T-helper 2 cell treated with Interferon-gamma antibody and Interleukin-4, amounts not matched to agents 5 μg/mL and 100 μg/mL, for 36 hours (primary cell): Measurements from ENCODE around the gene CPEB4.

Experiments used
- DNase-seq: peaks from one replicate; pipeline ENCODE4 v3.0.0; 2021; ENCODE audit warnings: low spot score
- H3K27ac Mint-ChIP-seq: one replicate; pipeline ENCODE4 v1.8.0; 2021; ENCODE audit warnings: mild to moderate bottlenecking, mixed read lengths
- H3K27me3 Mint-ChIP-seq: one replicate; pipeline ENCODE4 v1.8.0; 2021; ENCODE audit warnings: low read depth, mixed read lengths
- H3K36me3 Mint-ChIP-seq: one replicate; pipeline ENCODE4 v1.8.0; 2021; ENCODE audit warnings: low read depth, mixed read lengths
- H3K4me1 Mint-ChIP-seq: one replicate; pipeline ENCODE4 v1.8.0; 2021; ENCODE audit warnings: low read depth, mixed read lengths
- H3K4me3 Mint-ChIP-seq: one replicate; pipeline ENCODE4 v1.8.0; 2022; ENCODE audit warnings: mild to moderate bottlenecking, moderate library complexity, mixed read lengths
- H3K9me3 Mint-ChIP-seq: one replicate; pipeline ENCODE4 v1.8.0; 2021; ENCODE audit warnings: mixed read lengths

Gene CPEB4

DNA sequence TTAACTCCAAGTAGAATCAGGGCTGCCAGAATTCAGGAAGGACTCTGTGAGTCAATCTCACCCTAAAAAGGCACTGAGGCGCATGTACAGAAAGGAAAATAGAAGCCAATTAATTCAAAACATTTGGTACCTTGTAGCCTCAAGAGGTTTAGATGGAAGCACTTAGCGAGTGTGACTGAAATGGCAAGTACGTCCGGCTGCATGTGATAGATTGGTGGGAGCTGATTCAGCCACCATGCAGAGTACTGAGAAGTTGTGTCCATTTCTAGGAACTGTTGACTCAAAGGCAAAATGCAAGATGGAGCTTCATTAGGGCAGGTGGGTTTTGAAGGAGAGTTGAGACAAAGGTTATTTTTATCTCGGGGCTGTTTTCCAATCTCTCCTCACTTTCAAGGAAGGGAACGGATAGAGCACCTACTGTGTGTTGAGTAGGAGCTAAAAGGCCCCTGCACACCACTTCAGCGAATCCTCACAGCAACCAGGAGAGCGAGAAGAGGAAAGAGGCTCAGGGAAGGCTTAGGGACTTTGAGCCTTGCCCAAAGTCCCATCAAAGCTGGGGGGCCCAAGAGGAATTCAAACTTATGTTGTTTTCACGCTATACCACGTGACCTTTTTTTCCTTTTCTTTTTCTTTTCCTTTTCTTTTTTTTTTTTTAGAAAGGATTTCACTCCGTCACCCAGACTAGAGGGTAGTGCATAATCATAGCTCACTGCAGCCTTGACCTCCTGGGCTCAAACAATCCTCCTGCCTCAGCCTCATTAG, 34.6 kb upstream of the CPEB4 start:
- H3K4me3 Mint-ChIP-seq, result no peak overlapping the region
- no peaks in the 10 kb centered on the region for H3K9me3 Mint-ChIP-seq
- H3K27ac Mint-ChIP-seq, result no peak overlapping the region
- peaks cover 2% of the 10 kb centered on the region for H3K27me3 Mint-ChIP-seq
- DNase-seq, result no peak
- peaks cover 4% of the 10 kb centered on the region for H3K4me1 Mint-ChIP-seq
- H3K36me3 Mint-ChIP-seq, result no peaks in the 10 kb centered on the region

GRCh38 chr5:173855162-173855994, 32.8 kb upstream of the CPEB4 start:
- no peaks in the 10 kb centered on the region for H3K36me3 Mint-ChIP-seq
- no peak overlapping the region for H3K4me3 Mint-ChIP-seq
- no peak for DNase-seq
- H3K9me3 Mint-ChIP-seq, result no peaks in the 10 kb centered on the region
- peaks cover 4% of the 10 kb centered on the region for H3K4me1 Mint-ChIP-seq
- peaks cover 5% of the 10 kb centered on the region for H3K27me3 Mint-ChIP-seq
- no peak overlapping the region for H3K27ac Mint-ChIP-seq

DNA sequence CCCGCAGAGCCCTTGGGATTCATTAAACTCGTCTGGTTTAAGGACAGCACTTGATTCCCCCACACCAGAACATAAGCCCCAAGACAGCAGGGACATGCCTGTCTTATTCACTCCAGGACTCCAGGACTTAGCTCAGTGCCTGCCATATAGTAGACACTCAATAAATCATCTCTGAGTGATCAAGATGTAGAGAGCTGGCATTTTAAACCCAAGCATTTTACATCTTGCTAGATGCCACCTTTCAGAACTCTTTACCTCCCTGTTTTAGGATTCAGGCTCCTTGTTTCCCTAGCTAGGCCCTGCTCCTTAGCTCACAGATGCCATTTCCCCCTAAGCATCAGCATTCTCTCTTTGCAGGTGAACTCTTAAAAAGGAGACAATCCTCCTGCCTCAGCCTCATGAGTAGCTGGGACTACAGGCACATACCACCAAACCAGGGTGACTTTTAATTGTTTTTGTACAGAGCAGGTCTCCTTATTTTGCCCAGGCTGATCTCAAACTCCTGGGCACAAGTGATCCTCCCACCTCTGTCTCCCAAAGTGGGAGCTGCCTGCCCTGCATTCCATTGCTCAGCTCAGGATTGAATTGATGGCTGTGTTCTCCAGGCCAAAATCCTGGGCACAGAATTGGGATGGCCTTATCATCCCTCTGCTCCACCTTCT, 32.0 kb upstream of the CPEB4 start:
- no peak overlapping the region for H3K27ac Mint-ChIP-seq
- peaks cover 4% of the 10 kb centered on the region for H3K4me1 Mint-ChIP-seq
- H3K9me3 Mint-ChIP-seq, result no peaks in the 10 kb centered on the region
- no peaks in the 10 kb centered on the region for H3K36me3 Mint-ChIP-seq
- peaks cover 5% of the 10 kb centered on the region for H3K27me3 Mint-ChIP-seq
- no peak overlapping the region for H3K4me3 Mint-ChIP-seq
- no peak for DNase-seq

DNA sequence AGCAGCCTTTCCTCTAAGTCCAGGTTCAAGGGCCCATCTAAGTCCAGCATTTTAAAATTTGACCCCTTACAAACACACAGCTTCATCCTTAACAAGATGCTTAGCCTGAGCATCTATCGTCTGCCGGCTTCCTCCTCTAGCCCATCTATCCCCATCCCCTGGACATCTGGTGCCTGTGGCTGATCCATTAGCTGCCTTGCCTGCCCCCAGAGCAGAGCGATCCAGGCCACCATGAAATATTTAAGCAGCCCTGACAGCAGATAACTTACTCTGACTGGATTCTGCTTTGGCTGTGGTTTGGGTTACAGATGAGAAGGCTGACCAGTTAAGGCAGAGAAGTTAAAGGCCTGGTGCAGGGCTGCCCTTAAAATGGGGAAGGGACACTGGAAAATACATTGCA, 30.9 kb upstream of the CPEB4 start:
- Mint-ChIP-seq H3K4me3 (no peak overlapping the region), H3K36me3 (no peaks in the 10 kb centered on the region), H3K9me3 (no peaks in the 10 kb centered on the region), H3K4me1 (peaks cover 4% of the 10 kb centered on the region), H3K27me3 (peaks cover 5% of the 10 kb centered on the region), H3K27ac (no peak overlapping the region)
- no peak for DNase-seq

GRCh38 chr5:173858021-173858669, 30.0 kb upstream of the CPEB4 start:
- Mint-ChIP-seq H3K4me3 (no peak overlapping the region), H3K27ac (no peak overlapping the region), H3K9me3 (no peaks in the 10 kb centered on the region), H3K36me3 (no peaks in the 10 kb centered on the region), H3K4me1 (peaks cover 4% of the 10 kb centered on the region), H3K27me3 (peaks cover 5% of the 10 kb centered on the region)
- DNase-seq, result no peak

- no peak overlapping the region for H3K4me3 Mint-ChIP-seq
- H3K27ac Mint-ChIP-seq, result no peak overlapping the region
- H3K9me3 Mint-ChIP-seq, result no peaks in the 10 kb centered on the region
- DNase-seq, result no peak
- H3K4me1 Mint-ChIP-seq, result no peaks in the 10 kb centered on the region
- peaks cover 5% of the 10 kb centered on the region for H3K27me3 Mint-ChIP-seq
- H3K36me3 Mint-ChIP-seq, result no peaks in the 10 kb centered on the region
Measured at GRCh38 chr5:173858670-173859407, 29.3 kb upstream of the CPEB4 start.

DNA sequence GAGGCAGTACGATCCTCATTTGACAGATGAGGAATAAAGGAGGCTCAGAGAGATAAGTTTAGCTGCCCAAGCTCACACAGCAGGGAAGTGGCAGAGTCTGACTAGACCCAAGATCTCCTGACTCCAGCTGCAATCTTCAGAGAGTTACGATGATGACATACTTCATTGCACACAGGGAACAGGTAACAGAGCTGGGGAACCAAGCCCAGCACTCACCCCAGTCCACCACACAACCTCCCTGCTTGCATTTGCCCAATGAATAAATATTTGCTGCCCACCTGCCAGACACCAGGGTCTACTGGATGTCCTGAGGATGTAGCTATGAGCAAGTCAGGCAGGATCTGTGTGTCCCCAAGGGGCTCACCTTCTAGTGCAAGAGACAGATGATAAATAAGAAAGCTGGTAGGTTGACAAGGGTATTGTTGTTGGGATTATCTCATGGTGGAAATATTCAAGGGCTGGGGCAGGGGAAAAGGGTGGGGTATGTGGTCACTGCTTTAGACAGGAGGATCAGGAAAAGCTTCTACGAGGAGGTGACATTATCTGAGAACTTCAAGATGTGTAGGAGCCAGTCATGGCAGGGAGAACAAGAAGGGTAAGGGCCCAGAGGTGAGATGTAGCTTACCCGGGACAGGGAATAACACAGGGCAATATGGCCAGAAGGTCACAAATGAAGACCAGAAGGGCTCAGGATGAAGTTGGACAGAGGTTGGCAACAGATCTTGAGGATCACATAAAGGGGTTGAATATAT, 28.6 kb upstream of the CPEB4 start:
- DNase-seq, result no peak
- Mint-ChIP-seq H3K27me3 (peaks cover 6% of the 10 kb centered on the region), H3K27ac (no peak overlapping the region), H3K4me1 (no peaks in the 10 kb centered on the region), H3K4me3 (no peak overlapping the region), H3K36me3 (no peaks in the 10 kb centered on the region), H3K9me3 (no peaks in the 10 kb centered on the region)

GRCh38 chr5:173862047-173862477, 26.1 kb upstream of the CPEB4 start:
- Mint-ChIP-seq H3K27me3 (peaks cover 5% of the 10 kb centered on the region), H3K9me3 (no peaks in the 10 kb centered on the region), H3K36me3 (no peaks in the 10 kb centered on the region), H3K27ac (no peak overlapping the region), H3K4me1 (no peaks in the 10 kb centered on the region), H3K4me3 (no peak overlapping the region)
- no peak for DNase-seq

DNA sequence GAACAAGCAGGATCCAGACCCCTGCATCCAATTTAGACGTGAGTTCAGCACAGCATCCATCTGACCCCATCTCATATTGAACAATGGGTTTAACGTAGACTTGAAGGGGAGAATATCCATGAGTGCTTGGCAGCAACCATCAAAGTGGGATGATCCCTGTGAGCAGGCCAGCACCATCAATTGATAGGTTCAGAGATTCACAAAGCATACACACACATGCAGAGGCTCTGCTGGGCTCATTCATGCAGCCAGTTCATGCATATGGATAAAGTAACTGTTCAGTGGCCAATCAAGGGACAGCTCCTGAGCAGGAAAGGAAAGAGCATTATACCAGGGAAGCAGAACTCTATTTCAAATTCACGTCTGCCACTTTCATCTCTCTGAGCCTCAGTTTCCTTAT, 24.8 kb upstream of the CPEB4 start:
- Mint-ChIP-seq H3K4me1 (no peaks in the 10 kb centered on the region), H3K27ac (no peak overlapping the region), H3K27me3 (peaks cover 5% of the 10 kb centered on the region), H3K4me3 (no peak overlapping the region), H3K9me3 (no peaks in the 10 kb centered on the region), H3K36me3 (no peaks in the 10 kb centered on the region)
- no peak for DNase-seq

DNA sequence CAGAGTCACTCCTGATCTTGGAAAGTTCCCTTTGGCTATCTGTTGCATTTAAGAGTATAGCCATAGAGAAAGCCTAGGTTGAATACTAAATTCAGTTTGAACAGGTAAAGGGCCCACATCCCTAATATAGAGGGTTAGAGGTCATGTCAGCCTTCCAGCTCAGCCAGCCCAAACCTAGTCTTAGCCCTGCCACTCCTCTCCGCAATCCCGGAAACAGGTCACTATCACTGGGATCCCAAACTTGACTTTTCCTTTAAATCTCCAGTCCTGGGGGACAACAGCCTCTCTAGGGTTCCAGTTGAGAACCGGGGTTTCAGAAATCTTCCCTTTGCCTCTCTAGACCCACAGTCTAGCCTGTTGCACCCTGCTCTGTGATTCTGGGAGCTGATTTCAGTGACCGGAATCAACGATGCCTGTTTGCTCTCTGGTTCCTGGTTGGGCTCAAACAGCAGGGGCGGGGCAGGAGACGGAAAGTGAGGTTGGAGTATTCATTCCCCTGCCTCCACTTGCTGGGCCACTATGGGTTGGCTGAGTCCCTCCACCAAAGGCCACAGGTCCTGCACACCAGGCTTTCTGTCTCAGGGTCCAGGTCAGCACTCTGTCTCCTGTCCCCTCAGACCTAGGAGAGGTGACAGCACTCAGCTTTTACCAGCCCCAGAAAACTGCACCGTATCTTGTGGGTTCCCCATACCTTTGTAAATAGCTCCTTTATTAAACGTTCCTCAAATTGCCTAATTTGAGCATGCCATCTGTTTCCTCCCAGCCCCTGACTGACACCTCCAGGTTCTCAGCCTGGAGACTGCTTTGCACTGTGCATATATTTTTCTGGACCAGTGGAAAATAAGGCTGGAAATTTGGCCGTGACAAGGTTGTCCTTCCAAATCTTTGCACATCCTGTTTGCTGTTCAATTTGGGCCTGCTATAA, 23.8 kb upstream of the CPEB4 start:
- no peak for DNase-seq

GRCh38 chr5:173866243-173866857, 21.8 kb upstream of the CPEB4 start:
- Mint-ChIP-seq H3K27me3 (peaks cover 1% of the 10 kb centered on the region), H3K9me3 (no peaks in the 10 kb centered on the region), H3K4me3 (no peak overlapping the region), H3K27ac (no peak overlapping the region), H3K36me3 (no peaks in the 10 kb centered on the region), H3K4me1 (no peaks in the 10 kb centered on the region)
- DNase-seq, result no peak

More for the DNA sequence above, 23.8 kb upstream of the CPEB4 start:
- Mint-ChIP-seq H3K4me3 (no peak overlapping the region), H3K27me3 (peaks cover 5% of the 10 kb centered on the region), H3K36me3 (no peaks in the 10 kb centered on the region), H3K9me3 (no peaks in the 10 kb centered on the region), H3K4me1 (no peaks in the 10 kb centered on the region), H3K27ac (no peak overlapping the region)
